ENCODE measurements around the gene FERMT1.

DNA sequence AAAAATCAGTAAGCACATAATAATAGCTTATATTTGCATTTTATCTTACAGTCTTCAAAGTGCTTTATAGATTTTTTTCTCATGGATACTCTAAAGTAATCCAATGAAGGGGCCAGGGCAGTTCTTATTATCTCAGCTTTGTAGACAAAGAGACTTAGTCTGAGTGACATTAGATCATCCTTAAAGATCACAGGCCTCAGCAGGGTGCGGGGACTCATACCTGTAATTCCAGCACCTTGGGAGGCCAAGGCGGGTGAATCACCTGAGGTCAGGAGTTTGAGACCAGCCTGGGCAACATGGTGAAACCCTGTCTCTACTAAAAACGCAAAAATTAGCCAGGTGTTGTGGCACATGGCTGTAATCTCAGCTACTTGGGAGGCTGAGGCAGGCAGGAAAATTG, 14.5 kb downstream of the FERMT1 start:
- TF ChIP-seq, protein P1, sequence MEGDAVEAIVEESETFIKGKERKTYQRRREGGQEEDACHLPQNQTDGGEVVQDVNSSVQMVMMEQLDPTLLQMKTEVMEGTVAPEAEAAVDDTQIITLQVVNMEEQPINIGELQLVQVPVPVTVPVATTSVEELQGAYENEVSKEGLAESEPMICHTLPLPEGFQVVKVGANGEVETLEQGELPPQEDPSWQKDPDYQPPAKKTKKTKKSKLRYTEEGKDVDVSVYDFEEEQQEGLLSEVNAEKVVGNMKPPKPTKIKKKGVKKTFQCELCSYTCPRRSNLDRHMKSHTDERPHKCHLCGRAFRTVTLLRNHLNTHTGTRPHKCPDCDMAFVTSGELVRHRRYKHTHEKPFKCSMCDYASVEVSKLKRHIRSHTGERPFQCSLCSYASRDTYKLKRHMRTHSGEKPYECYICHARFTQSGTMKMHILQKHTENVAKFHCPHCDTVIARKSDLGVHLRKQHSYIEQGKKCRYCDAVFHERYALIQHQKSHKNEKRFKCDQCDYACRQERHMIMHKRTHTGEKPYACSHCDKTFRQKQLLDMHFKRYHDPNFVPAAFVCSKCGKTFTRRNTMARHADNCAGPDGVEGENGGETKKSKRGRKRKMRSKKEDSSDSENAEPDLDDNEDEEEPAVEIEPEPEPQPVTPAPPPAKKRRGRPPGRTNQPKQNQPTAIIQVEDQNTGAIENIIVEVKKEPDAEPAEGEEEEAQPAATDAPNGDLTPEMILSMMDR (IDR thresholded peaks at IDR 0.05; ENCODE audit: low read length), result no peak
- no peak for TF ChIP-seq EZH2 (optimal IDR thresholded peaks at IDR 0.05; ENCODE audit: low read depth, low read length)
